H1 (cell line): Measurements from ENCODE around the gene CNIH1. TPM values are rescaled to one million over a fixed set of nuclear protein-coding genes. Genes with fewer than 3 reads are reported as not detected.

Experiments
- CTCF ChIA-PET: fragments of 300-600 bp; sonication (Branson Sonifier 250); formaldehyde crosslinking; loops from one replicate; lab custom pipeline; 2021; ENCODE audit not compliant: partially characterized antibody; lab: Charles Lee
- POLR2A ChIA-PET: fragments of 300-600 bp; sonication (Branson Sonifier 250); formaldehyde crosslinking; loops from one replicate; lab custom pipeline; 2021; ENCODE audit warnings: inconsistent platforms; ENCODE audit not compliant: partially characterized antibody; lab: Charles Lee
- DNase-seq, 2 experiments: peaks; one replicate each; pipeline versions ENCODE4 v3.0.0 to v3.0.0-alpha.2; 2010 to 2022; ENCODE audit warnings: low spot score in 2 of 2, low read depth in 1 of 2, mixed read lengths in 1 of 2
- FAIRE-seq: peaks from 2 replicates; lab custom pipeline; 2011; peaks lifted over from hg19 to GRCh38; lab: Jason Lieb, UNC
- H2AFZ ChIP-seq: 2 replicates; pipeline ENCODE4 v1.8.1; 2012; ENCODE audit warnings: low read length, inconsistent platforms
- H2AK5ac ChIP-seq: 2 replicates; pipeline ENCODE4 v1.6.1; 2013; ENCODE audit warnings: low read depth, low read length
- H2BK120ac ChIP-seq: replicated peaks from 2 replicates; pipeline ENCODE3; 2013; ENCODE audit warnings: low read depth, low read length, inconsistent platforms
- H2BK12ac ChIP-seq: 2 replicates; pipeline ENCODE4 v1.6.1; 2013; ENCODE audit warnings: low read depth, low read length
- H2BK15ac ChIP-seq: 2 replicates; pipeline ENCODE4 v1.6.1; 2013; ENCODE audit warnings: low read length
- H2BK20ac ChIP-seq: 2 replicates; pipeline ENCODE4 v1.6.1; 2013; ENCODE audit warnings: low read length
- H2BK5ac ChIP-seq: 2 replicates; pipeline ENCODE4 v1.6.1; 2013; ENCODE audit warnings: low read depth, low read length
- H3K14ac ChIP-seq: 2 replicates; pipeline ENCODE4 v1.6.1; 2013; ENCODE audit warnings: inconsistent platforms; ENCODE audit not compliant: insufficient read length
- H3K18ac ChIP-seq: 2 replicates; pipeline ENCODE4 v1.6.1; 2013; ENCODE audit warnings: low read length; ENCODE audit errors: extremely low read depth
- H3K23ac ChIP-seq: 2 replicates; pipeline ENCODE4 v1.6.1; 2013; ENCODE audit warnings: inconsistent platforms; ENCODE audit not compliant: insufficient read length
- H3K23me2 ChIP-seq: 2 replicates; pipeline ENCODE4 v1.6.1; 2013; ENCODE audit warnings: low read depth, low read length
- H3K27ac ChIP-seq: 2 replicates; pipeline ENCODE4 v1.6.1; 2011; ENCODE audit warnings: low read depth, low read length, inconsistent platforms
- H3K27me3 ChIP-seq, 4 experiments: replicated peaks in 1 of 4; 1 replicate in 1 of 4; 2 replicates in 3 of 4; pipeline versions ENCODE4 v1.6.1 to v1.8.1; 2011 to 2013; ENCODE audit warnings: low read length in 3 of 4, mild to moderate bottlenecking in 3 of 4, inconsistent platforms in 2 of 4, mixed read lengths in 2 of 4, moderate library complexity in 1 of 4; ENCODE audit not compliant: control insufficient read depth in 3 of 4, insufficient read depth in 3 of 4; ENCODE audit errors: extremely low read depth in 1 of 4
- H3K36me3 ChIP-seq, 4 experiments: 2 replicates each; pipeline versions ENCODE4 v1.6.1 to v1.8.1; 2011 to 2013; ENCODE audit warnings: mild to moderate bottlenecking in 4 of 4, low read length in 3 of 4, moderate library complexity in 2 of 4, control low read depth in 1 of 4, inconsistent platforms in 1 of 4; ENCODE audit not compliant: insufficient read depth in 4 of 4, control insufficient read depth in 2 of 4
- H3K4ac ChIP-seq: replicated peaks from 2 replicates; pipeline ENCODE3; 2013; ENCODE audit warnings: low read length, low read depth, mixed read lengths, inconsistent platforms; ENCODE audit not compliant: insufficient read length
- H3K4me1 ChIP-seq, 4 experiments: replicated peaks in 1 of 4; 1 replicate in 1 of 4; 2 replicates in 3 of 4; pipeline versions ENCODE4 v1.6.1 to v1.8.1; 2011 to 2013; ENCODE audit warnings: low read length in 3 of 4, inconsistent platforms in 2 of 4, mixed read lengths in 1 of 4; ENCODE audit not compliant: insufficient read depth in 4 of 4, control insufficient read depth in 3 of 4
- H3K4me2 ChIP-seq, 2 experiments: 2 replicates each; pipeline versions ENCODE4 v1.6.1 to v1.8.1; 2011 to 2013; ENCODE audit warnings: low read depth in 2 of 2, low read length in 2 of 2, control low read depth in 1 of 2, inconsistent platforms in 1 of 2, mild to moderate bottlenecking in 1 of 2; ENCODE audit not compliant: insufficient read depth in 1 of 2
- H3K4me3 ChIP-seq, 4 experiments: fragments of 200-600, 300-600 bp in 1 of 4; sonication (generic), shearing (Covaris generic), sonication (Bioruptor Twin) in 1 of 4; 2 replicates each; pipeline versions ENCODE4 v1.5.1 to v1.8.1; 2011 to 2016; ENCODE audit warnings: low read length in 4 of 4, low read depth in 3 of 4, control low read depth in 2 of 4, inconsistent platforms in 2 of 4, mild to moderate bottlenecking in 2 of 4, mixed read lengths in 1 of 4, moderate library complexity in 1 of 4; ENCODE audit not compliant: insufficient read depth in 2 of 4; ENCODE audit errors: extremely low read depth in 1 of 4
- H3K56ac ChIP-seq: replicated peaks from 2 replicates; pipeline ENCODE3; 2013; ENCODE audit warnings: low read depth, mild to moderate bottlenecking, mixed read lengths, low read length, inconsistent platforms; ENCODE audit not compliant: insufficient read length
- H3K79me1 ChIP-seq: 2 replicates; pipeline ENCODE4 v1.6.1; 2013; ENCODE audit warnings: low read depth, low read length, control low read depth
- H3K79me2 ChIP-seq, 2 experiments: 2 replicates each; pipeline versions ENCODE4 v1.6.1 to v1.8.1; 2012 to 2013; ENCODE audit warnings: low read length in 2 of 2, mild to moderate bottlenecking in 2 of 2, inconsistent platforms in 1 of 2; ENCODE audit not compliant: insufficient read depth in 2 of 2, control insufficient read depth in 1 of 2
- H3K9ac ChIP-seq, 4 experiments: replicated peaks in 1 of 4; 1 replicate in 1 of 4; 2 replicates in 3 of 4; pipeline versions ENCODE4 v1.6.1 to v1.8.1; 2011 to 2013; ENCODE audit warnings: low read depth in 3 of 4, low read length in 3 of 4, control low read depth in 2 of 4, mild to moderate bottlenecking in 2 of 4, moderate library complexity in 2 of 4, inconsistent platforms in 1 of 4; ENCODE audit errors: extremely low read depth in 1 of 4
- H3K9me3 ChIP-seq, 2 experiments: 2 replicates each; pipeline versions ENCODE4 v1.6.1 to v1.8.1; 2012 to 2013; ENCODE audit warnings: mild to moderate bottlenecking in 2 of 2, moderate library complexity in 2 of 2, control low read depth in 1 of 2, inconsistent platforms in 1 of 2, low read depth in 1 of 2, low read length in 1 of 2, mixed read lengths in 1 of 2; ENCODE audit not compliant: insufficient read depth in 2 of 2
- H4K20me1 ChIP-seq, 2 experiments: replicated peaks in 1 of 2; 2 replicates each; pipeline versions ENCODE3 to v1.8.1; 2011 to 2013; ENCODE audit warnings: inconsistent platforms in 2 of 2, low read length in 2 of 2, mild to moderate bottlenecking in 1 of 2; ENCODE audit not compliant: insufficient read depth in 2 of 2, control insufficient read depth in 1 of 2
- H4K5ac ChIP-seq: 2 replicates; pipeline ENCODE4 v1.6.1; 2013; ENCODE audit warnings: low read length, low read depth, mixed read lengths, inconsistent platforms; ENCODE audit not compliant: insufficient read length
- H4K8ac ChIP-seq: 2 replicates; pipeline ENCODE4 v1.8.0; 2013; ENCODE audit warnings: mild to moderate bottlenecking, moderate library complexity, low read length, inconsistent platforms; ENCODE audit not compliant: insufficient read depth; ENCODE audit errors: extremely low read depth
- H4K91ac ChIP-seq: replicated peaks from 2 replicates; pipeline ENCODE3; 2013; ENCODE audit warnings: low read length, mixed read lengths, inconsistent platforms; ENCODE audit not compliant: insufficient read length
- ASH2L ChIP-seq: fragments of 200-600, 300-600 bp; sonication (generic); IDR thresholded peaks from one replicate; pipeline ENCODE4 v1.7.1; 2017; ENCODE audit warnings: low read length
- BCL11A ChIP-seq, 2 experiments: IDR thresholded peaks; one replicate each; pipeline ENCODE4 v1.6.1; 2011; ENCODE audit warnings: low read depth in 2 of 2, low read length in 2 of 2, mild to moderate bottlenecking in 2 of 2
- CBX5 ChIP-seq: fragments of 300-800, 300-1000 bp; sonication (generic); IDR thresholded peaks from 2 replicates; pipeline ENCODE4 v1.7.1; 2016; ENCODE audit warnings: antibody characterized with exemption, low read length, low read depth
- CHD2 ChIP-seq: IDR thresholded peaks from 2 replicates; pipeline ENCODE4 v1.6.1; 2012; ENCODE audit warnings: low read length, improper control_type of control experiment
- CREB1 ChIP-seq: IDR thresholded peaks from 2 replicates; pipeline ENCODE4 v1.6.1; 2012; ENCODE audit warnings: inconsistent platforms
- EZH2 ChIP-seq: fragments of 200-600 bp; sonication (generic); IDR thresholded peaks from 2 replicates; pipeline ENCODE4 v1.7.1; 2012; ENCODE audit warnings: low read depth, mild to moderate bottlenecking, moderate library complexity, low read length, inconsistent platforms; ENCODE audit not compliant: severe bottlenecking
- FOSL1 ChIP-seq: IDR thresholded peaks from 2 replicates; pipeline ENCODE4 v1.6.1; 2011; ENCODE audit warnings: mild to moderate bottlenecking, low read depth, low read length, moderate library complexity; ENCODE audit not compliant: insufficient read depth
- JUN ChIP-seq: IDR thresholded peaks from 2 replicates; pipeline ENCODE4 v1.6.1; 2011; ENCODE audit warnings: low read depth, mild to moderate bottlenecking, improper control_type of control experiment, low read length
- KDM1A ChIP-seq: fragments of 200-600, 300-600 bp; sonication (generic); IDR thresholded peaks from 2 replicates; pipeline ENCODE4 v1.7.1; 2016; ENCODE audit warnings: mild to moderate bottlenecking, low read length, borderline replicate concordance
- KDM4A ChIP-seq: IDR thresholded peaks from one replicate; pipeline ENCODE4 v1.7.1; 2012; ENCODE audit warnings: low read depth, mild to moderate bottlenecking, moderate library complexity, low read length, inconsistent platforms; ENCODE audit not compliant: severe bottlenecking
- MAX ChIP-seq: IDR thresholded peaks from 2 replicates; pipeline ENCODE4 v1.6.1; 2012; ENCODE audit warnings: inconsistent platforms
- POLR2A ChIP-seq, 2 experiments: IDR thresholded peaks; 1 replicate in 1 of 2; 2 replicates in 1 of 2; pipeline ENCODE4 v1.6.1; 2011; ENCODE audit warnings: low read depth in 2 of 2, low read length in 2 of 2, mild to moderate bottlenecking in 2 of 2; ENCODE audit errors: control extremely low read depth in 1 of 2
- YY1 ChIP-seq: IDR thresholded peaks from 2 replicates; pipeline ENCODE4 v1.6.1; 2011; ENCODE audit warnings: low read depth, mild to moderate bottlenecking, low read length
- WGBS, 2 experiments: shearing (Covaris generic) in 1 of 2; methylation state at CpG; one replicate each; pipeline versions ENCODE4 v1.1.6 to v1.1.7; 2013 to 2015; ENCODE audit warnings: low lambda C conversion rate in 2 of 2, mixed read lengths in 2 of 2, inconsistent platforms in 1 of 2, low coverage in 1 of 2, missing lambda C conversion rate in 1 of 2; ENCODE audit not compliant: insufficient replicate concordance in 2 of 2, insufficient coverage in 1 of 2, insufficient read length in 1 of 2; ENCODE audit errors: extremely low coverage in 1 of 2, missing lambda C conversion rate in 1 of 2; 5-methylcytosine and 5-hydroxymethylcytosine counted together
- polyA plus RNA-seq, 7 experiments: library from polyadenylated mRNA; depleted of rRNA in 3 of 7; stranded (reverse) in 5 of 7; unstranded in 2 of 7; fragments of >200 nt in 5 of 7; fragments of 200-250 nt in 2 of 7; gene quantifications; 1 replicate in 5 of 7; 2 replicates in 1 of 7; 4 replicates in 1 of 7; pipeline versions ENCODE4 v1.2.1 to v1.2.3, GENCODE V29; 2011 to 2013; ENCODE audit warnings: missing spikeins in 2 of 7, mixed read lengths in 2 of 7
- total RNA-seq: library from RNA; stranded (reverse); fragmentation: NEBNext Ultra II Directional; extraction: Animal tissue kit (Norgen Biotek cat#: 25700); gene quantifications from 2 replicates; pipeline ENCODE4 v1.2.1, GENCODE V29; 2021

The CNIH1 gene
- total and polyA plus RNA-seq, 2 of the 8 experiments (the other 6 are each of a cell fraction or from before 2014, with no cell fraction given), result 119 to 333 TPM

- H2AFZ ChIP-seq, result no peak overlapping the region
- no peak overlapping the region; the same call in 1 of the 2 replicates for H2BK5ac ChIP-seq
- no peak overlapping the region for H3K4ac ChIP-seq
- H3K79me1 ChIP-seq, result no peaks in the 10 kb centered on the region; the same call in 1 of the 2 replicates
- H2BK12ac ChIP-seq, result no peak overlapping the region
- H3K36me3 ChIP-seq, result no peaks in the 10 kb centered on the region
- H2BK15ac ChIP-seq, result no peak overlapping the region
- no peak overlapping the region for H4K91ac ChIP-seq
- peaks cover 0 to 4% (median 0%) of the 10 kb centered on the region in 4 experiments; a peak in 2 of 7 replicates for H3K4me1 ChIP-seq
- H3K27ac ChIP-seq, result no peak overlapping the region
- 96% methylated on average over 4 of the region's 4 CpGs; no CpG with 5 or more reads in 1 of the 2 experiments for whole genome bisulfite sequencing, 2 experiments
- FAIRE-seq (no peak), DNase-seq (no peak)
- no peak overlapping the region for H3K14ac ChIP-seq
- no peak overlapping the region for H3K18ac ChIP-seq
- peak overlapping the region; percentile 81 to 87; a peak in 3 of 4 replicates for H3K4me2 ChIP-seq
- H3K9ac ChIP-seq, result no peak overlapping the region
- POLR2A ChIA-PET, result interaction anchor here (0.7 to 3.6 kb wide), 8 partner anchors 12 to 96 kb away, joined by 3 to 15 read pairs (median 4); partner anchors contain the start of gene CGRRF1
- H4K8ac ChIP-seq, result no peak overlapping the region
- H3K27me3 ChIP-seq, result no peaks in the 10 kb centered on the region
- H4K20me1 ChIP-seq, result peaks cover 0 to 2% of the 10 kb centered on the region in 2 experiments
- H3K4me3 ChIP-seq, result peak overlapping the region in 2 of 4 experiments; percentile 81 to 86; a peak in 2 of 8 replicates
- H3K23me2 ChIP-seq, result peaks cover 8% of the 10 kb centered on the region; the same call in 1 of the 2 replicates
- H2AK5ac ChIP-seq, result peak overlapping the region; percentile 67; the same call in 1 of the 2 replicates
- no peak overlapping the region for H3K23ac ChIP-seq
- H3K79me2 ChIP-seq, result peaks cover 4 to 32% of the 10 kb centered on the region in 2 experiments; a peak in 3 of 4 replicates
- no peak overlapping the region for H2BK120ac ChIP-seq
- H3K56ac ChIP-seq, result no peak overlapping the region
- CTCF ChIA-PET, result interaction anchor here (0.7 to 2.6 kb wide), 6 partner anchors 14 to 284 kb away, joined by 3 to 9 read pairs (median 4); partner anchors contain the start of gene CGRRF1
- H2BK20ac ChIP-seq, result no peak overlapping the region
- no peaks in the 10 kb centered on the region for H3K9me3 ChIP-seq
- H4K5ac ChIP-seq, result no peak overlapping the region
- no peak for TF ChIP-seq KDM4A
- TF ChIP-seq JUN, result no peak
- no peak for TF ChIP-seq BCL11A (IDR thresholded peaks at IDR 0.05; ENCODE audit: low read depth in 2 of 2, low read length in 2 of 2)
- no peak for TF ChIP-seq CREB1
- no peak for TF ChIP-seq CBX5
- no peak for TF ChIP-seq KDM1A
- no peak for TF ChIP-seq FOSL1
- no peak for TF ChIP-seq POLR2A (IDR thresholded peaks at IDR 0.05; ENCODE audit: control extremely low read depth in 1 of 2, low read depth in 2 of 2, low read length in 2 of 2)
- no peak for TF ChIP-seq MAX
- no peak for TF ChIP-seq YY1
- TF ChIP-seq ASH2L, result no peak
- TF ChIP-seq CHD2, result no peak
- no peak for TF ChIP-seq EZH2
Measured at GRCh38 chr14:54489731-54490444, 48.7 kb upstream of the CNIH1 start.
